Natural killer cell (primary cell): ENCODE results near the gene BMPR1A. TPM values are rescaled to one million over a fixed set of nuclear protein-coding genes. Genes with fewer than 3 reads are reported as not detected.

Source experiments
- ATAC-seq, 3 donors: fragments of 150-1000 bp in 2 of 3; fragments of 200-7000 bp in 1 of 3; cut with Tn5 transposase; 1 replicate in 1 of 3; 2 replicates in 2 of 3; pipeline ENCODE4 v1.10.0; 2021; ENCODE audit warnings: mild to moderate bottlenecking in 2 of 3, moderate library complexity in 2 of 3
- DNase-seq, 2 donors: peaks; one replicate each; pipeline versions ENCODE4 v3.0.0 to v3.0.0-alpha.2; 2013 to 2021; ENCODE audit warnings: mixed read lengths in 1 of 2
- H3K27ac ChIP-seq: one replicate; pipeline ENCODE4 v1.5.1; 2013; ENCODE audit warnings: mild to moderate bottlenecking, low read length
- H3K27me3 ChIP-seq: one replicate; pipeline ENCODE4 v1.6.1; 2013; ENCODE audit warnings: low read length; ENCODE audit not compliant: control insufficient read depth, insufficient read depth
- H3K36me3 ChIP-seq: one replicate; pipeline ENCODE4 v1.6.1; 2013; ENCODE audit warnings: low read length; ENCODE audit not compliant: control insufficient read depth, insufficient read depth
- H3K4me1 ChIP-seq: one replicate; pipeline ENCODE4 v1.6.1; 2013; ENCODE audit warnings: low read length; ENCODE audit not compliant: control insufficient read depth, insufficient read depth
- H3K4me3 ChIP-seq: one replicate; pipeline ENCODE4 v1.5.1; 2013; ENCODE audit warnings: low read length
- H3K9me3 ChIP-seq: one replicate; pipeline ENCODE4 v1.6.1; 2013; ENCODE audit warnings: low read length; ENCODE audit not compliant: control insufficient read depth, insufficient read depth
- H3K27ac Mint-ChIP-seq, 2 donors: one replicate each; pipeline ENCODE4 v1.8.0; 2022; ENCODE audit warnings: mild to moderate bottlenecking in 2 of 2, mixed read lengths in 2 of 2, moderate library complexity in 1 of 2
- H3K27me3 Mint-ChIP-seq, 2 donors: one replicate each; pipeline ENCODE4 v1.8.0; 2022; ENCODE audit warnings: low read depth in 2 of 2, mixed read lengths in 2 of 2
- H3K36me3 Mint-ChIP-seq: one replicate; pipeline ENCODE4 v1.8.0; 2022; ENCODE audit warnings: mixed read lengths
- H3K4me1 Mint-ChIP-seq, 2 donors: one replicate each; pipeline ENCODE4 v1.8.0; 2022; ENCODE audit warnings: mixed read lengths in 2 of 2
- H3K4me3 Mint-ChIP-seq: one replicate; pipeline ENCODE4 v1.8.0; 2022; ENCODE audit warnings: mild to moderate bottlenecking, moderate library complexity, mixed read lengths
- H3K9me3 Mint-ChIP-seq, 2 donors: one replicate each; pipeline ENCODE4 v1.8.0; 2022; ENCODE audit warnings: mixed read lengths in 2 of 2
- CTCF ChIP-seq: fragments of 200-600 bp; IDR thresholded peaks from one replicate; pipeline ENCODE4 v1.8.0; 2022; ENCODE audit warnings: antibody characterized with exemption
- WGBS: methylation state at CpG from one replicate; pipeline ENCODE4 v1.1.7; 2013; ENCODE audit warnings: missing lambda C conversion rate; ENCODE audit not compliant: insufficient coverage; 5-methylcytosine and 5-hydroxymethylcytosine counted together
- intact Hi-C: fragments of 100-400 bp; cut with micrococcal nuclease; formaldehyde crosslinking; loops from one replicate; pipeline ENCODE4 v1.14.2; 2022
- total RNA-seq, 4 donors: library from RNA; stranded (reverse); fragments of 120-200 nt in 1 of 4; gene quantifications; one replicate each; pipeline versions ENCODE4 v1.2.3 to v1.2.4, GENCODE V29; 2013 to 2022

BMPR1A gene
- total RNA-seq, 3 donors from 2014 or later (not counting 1 experiment from before 2014, with no cell fraction given), result 5.5 to 8.1 (median 7.7) TPM

- no peaks in the 10 kb centered on the region for H3K27me3 ChIP-seq
- H3K4me1 ChIP-seq, result no peaks in the 10 kb centered on the region
- WGBS, result 100% methylated on average over 5 of the region's 6 CpGs
- no peak for TF ChIP-seq CTCF
- Mint-ChIP-seq H3K4me3 (no peak overlapping the region), H3K9me3 (no peaks in the 10 kb centered on the region), H3K36me3 (no peaks in the 10 kb centered on the region), H3K27me3 (no peaks in the 10 kb centered on the region), H3K27ac (no peak overlapping the region), H3K4me1 (peaks cover 0 to 3% of the 10 kb centered on the region in 2 donors)
- H3K4me3 ChIP-seq, result no peak overlapping the region
- no peaks in the 10 kb centered on the region for H3K9me3 ChIP-seq
- intact Hi-C loops, result no loop called here
- H3K36me3 ChIP-seq, result no peaks in the 10 kb centered on the region
- H3K27ac ChIP-seq, result no peak overlapping the region
- no peak for ATAC-seq
- no peak for DNase-seq
These were observed 63.1 kb downstream of the BMPR1A start for GRCh38 chr10:86819567-86819966.

GRCh38 chr10:86820509-86820908 lies 64.1 kb downstream of the BMPR1A start:
- WGBS, result 95% methylated on average over 5 of the region's 5 CpGs
- Histone ChIP-seq H3K4me1 (no peaks in the 10 kb centered on the region), H3K36me3 (no peaks in the 10 kb centered on the region), H3K27ac (no peak overlapping the region), H3K9me3 (no peaks in the 10 kb centered on the region), H3K4me3 (no peak overlapping the region), H3K27me3 (no peaks in the 10 kb centered on the region)
- DNase-seq (no peak), ATAC-seq (no peak)
- intact Hi-C loops, result no loop called here
- Mint-ChIP-seq H3K4me1 (no peaks in the 10 kb centered on the region), H3K4me3 (no peak overlapping the region), H3K36me3 (no peaks in the 10 kb centered on the region), H3K27me3 (no peaks in the 10 kb centered on the region), H3K27ac (no peak overlapping the region), H3K9me3 (no peaks in the 10 kb centered on the region)
- TF ChIP-seq CTCF, result no peak

- TF ChIP-seq CTCF, result no peak
- WGBS, result 81% methylated on average over 6 of the region's 6 CpGs
- intact Hi-C loops, result no loop called here
- Histone ChIP-seq H3K4me1 (no peaks in the 10 kb centered on the region), H3K27me3 (no peaks in the 10 kb centered on the region), H3K36me3 (no peaks in the 10 kb centered on the region), H3K27ac (no peak overlapping the region), H3K9me3 (no peaks in the 10 kb centered on the region), H3K4me3 (no peak overlapping the region)
- Mint-ChIP-seq H3K27ac (no peak overlapping the region), H3K4me3 (no peak overlapping the region), H3K9me3 (no peaks in the 10 kb centered on the region), H3K36me3 (no peaks in the 10 kb centered on the region), H3K27me3 (no peaks in the 10 kb centered on the region), H3K4me1 (no peaks in the 10 kb centered on the region)
- ATAC-seq (no peak), DNase-seq (no peak)
These were observed 65.1 kb downstream of the BMPR1A start for GRCh38 chr10:86821388-86821999.

GRCh38 chr10:86823565-86823964 lies 67.1 kb downstream of the BMPR1A start:
- WGBS, result 100% methylated on average over 2 of the region's 4 CpGs
- Histone ChIP-seq H3K27ac (no peak overlapping the region), H3K27me3 (no peaks in the 10 kb centered on the region), H3K4me3 (no peak overlapping the region), H3K4me1 (no peaks in the 10 kb centered on the region), H3K36me3 (no peaks in the 10 kb centered on the region), H3K9me3 (no peaks in the 10 kb centered on the region)
- no peak overlapping the region for H3K27ac Mint-ChIP-seq
- no peaks in the 10 kb centered on the region for H3K9me3 Mint-ChIP-seq
- intact Hi-C loops, result no loop called here
- no peaks in the 10 kb centered on the region for H3K36me3 Mint-ChIP-seq
- no peak overlapping the region for H3K4me3 Mint-ChIP-seq
- no peak for ATAC-seq
- no peak for DNase-seq
- no peak for TF ChIP-seq CTCF
- no peaks in the 10 kb centered on the region for H3K27me3 Mint-ChIP-seq
- no peaks in the 10 kb centered on the region for H3K4me1 Mint-ChIP-seq
